ENCODE data around the gene KCNQ1. TPM values are rescaled to one million over a fixed set of nuclear protein-coding genes. Genes with fewer than 3 reads are reported as not detected.
A peak's percentile ranks its signal among the peaks of the same experiment; 100 is the strongest.

KCNQ1 gene
- total RNA-seq, 6 donors from 2014 or later = 18.0 to 45.4 (median 32.7) TPM

- WGBS, 2 donors = 84 to 90% methylated on average over 15 to 20 of the region's 20 CpGs
- H3K27me3 ChIP-seq = no peaks in the 10 kb centered on the region
- H3K27ac ChIP-seq = no peak overlapping the region
- ATAC-seq (ENCODE audit: low FRiP score in 2 of 2) (no peak), DNase-seq (peak; percentile 17 to 59)
- no peaks in the 10 kb centered on the region for H3K9me3 ChIP-seq
- H3K36me3 ChIP-seq = no peaks in the 10 kb centered on the region
- peaks cover 20 to 49% (median 28%) of the 10 kb centered on the region in 4 donors for H3K4me1 ChIP-seq
- no peak overlapping the region for H3K4me3 ChIP-seq
- no peak for TF ChIP-seq POLR2A (IDR thresholded peaks at IDR 0.05)
- TF ChIP-seq POLR2AphosphoS5 (IDR thresholded peaks at IDR 0.05) = no peak
- TF ChIP-seq EP300 (IDR thresholded peaks at IDR 0.05) = no peak
- TF ChIP-seq CTCF (IDR thresholded peaks at IDR 0.05) = no peak
Measured at GRCh38 chr11:2803186-2804091, 358.6 kb downstream of the KCNQ1 start.

GRCh38 chr11:2804189-2804588 is 359.4 kb downstream of the KCNQ1 start:
- DNase-seq (peak; percentile 14 to 25), ATAC-seq (ENCODE audit: low FRiP score in 2 of 2) (no peak)
- Histone ChIP-seq H3K4me1 (peaks cover 20 to 49% (median 28%) of the 10 kb centered on the region in 4 donors), H3K4me3 (no peak overlapping the region), H3K9me3 (no peaks in the 10 kb centered on the region), H3K27ac (peak overlapping the region in 1 of 4 donors; percentile 41), H3K36me3 (no peaks in the 10 kb centered on the region), H3K27me3 (no peaks in the 10 kb centered on the region)
- TF ChIP-seq POLR2A (IDR thresholded peaks at IDR 0.05) (no peak), EP300 (IDR thresholded peaks at IDR 0.05) (no peak), CTCF (IDR thresholded peaks at IDR 0.05) (no peak), POLR2AphosphoS5 (IDR thresholded peaks at IDR 0.05) (no peak)
- WGBS, 2 donors = 89 to 93% methylated on average over 9 to 10 of the region's 10 CpGs

GRCh38 chr11:2804701-2805387 is 360.0 kb downstream of the KCNQ1 start:
- DNase-seq (peak; percentile 20 to 38), ATAC-seq (ENCODE audit: low FRiP score in 2 of 2) (no peak)
- Histone ChIP-seq H3K27ac (peak overlapping the region in 3 of 4 donors; percentile 15 to 61 (median 41)), H3K4me1 (peaks cover 20 to 47% (median 26%) of the 10 kb centered on the region in 4 donors), H3K36me3 (no peaks in the 10 kb centered on the region), H3K4me3 (no peak overlapping the region), H3K27me3 (no peaks in the 10 kb centered on the region), H3K9me3 (no peaks in the 10 kb centered on the region)
- 80 to 85% methylated on average over 14 to 19 of the region's 19 CpGs for WGBS, 2 donors
- no peak for TF ChIP-seq POLR2AphosphoS5 (IDR thresholded peaks at IDR 0.05)
- TF ChIP-seq POLR2A (IDR thresholded peaks at IDR 0.05) = no peak
- TF ChIP-seq EP300 (IDR thresholded peaks at IDR 0.05) = no peak
- no peak for TF ChIP-seq CTCF (IDR thresholded peaks at IDR 0.05)

GRCh38 chr11:2805388-2806056 is 360.7 kb downstream of the KCNQ1 start:
- H3K4me1 ChIP-seq = peaks cover 16 to 40% (median 22%) of the 10 kb centered on the region in 4 donors
- ATAC-seq (ENCODE audit: low FRiP score in 2 of 2) (no peak), DNase-seq (peak in 1 of 2 donors; percentile 6)
- no peaks in the 10 kb centered on the region for H3K36me3 ChIP-seq
- peak overlapping the region in 2 of 4 donors; percentile 41 to 61 for H3K27ac ChIP-seq
- TF ChIP-seq POLR2A (IDR thresholded peaks at IDR 0.05) = no peak
- no peak for TF ChIP-seq CTCF (IDR thresholded peaks at IDR 0.05)
- no peak for TF ChIP-seq EP300 (IDR thresholded peaks at IDR 0.05)
- no peak for TF ChIP-seq POLR2AphosphoS5 (IDR thresholded peaks at IDR 0.05)
- WGBS, 2 donors = 92% methylated on average over 20 of the region's 20 CpGs
- H3K27me3 ChIP-seq = no peaks in the 10 kb centered on the region
- H3K4me3 ChIP-seq = no peak overlapping the region
- H3K9me3 ChIP-seq = no peaks in the 10 kb centered on the region

Measured in upper lobe of left lung (tissue), 6 donors.